Ovary (tissue), 3 donors: Measurements from ENCODE around the gene TBC1D1.

Source experiments
- CTCF ChIP-seq, 3 donors: fragments of 450-650 bp in 2 of 3; fragments of 200-600 bp in 1 of 3; IDR thresholded peaks; one replicate each; pipeline versions ENCODE4 v1.5.1 to v1.8.0; 2016 to 2022; ENCODE audit warnings: antibody characterized with exemption in 3 of 3, mild to moderate bottlenecking in 1 of 3
- POLR2A ChIP-seq: fragments of 450-650 bp; IDR thresholded peaks from one replicate; pipeline ENCODE4 v1.6.1; 2017; ENCODE audit warnings: antibody characterized with exemption, mild to moderate bottlenecking, moderate library complexity
- donor health status: DM: no; HTN: no; CAD: no.

- TF ChIP-seq POLR2A (no peak), CTCF (IDR thresholded peaks at IDR 0.05) (no peak)
These were observed 17.5 kb upstream of the TBC1D1 start for GRCh38 chr4:37873386-37873785.
